K562 (cell line): Measurements from ENCODE around the gene KCNK6. TPM values are rescaled to one million over a fixed set of nuclear protein-coding genes. Genes with fewer than 3 reads are reported as not detected.
A peak's percentile ranks its signal among the peaks of the same experiment; 100 is the strongest.

Source experiments
- BHLHE40 ChIP-seq: IDR thresholded peaks from 2 replicates; pipeline ENCODE4 v1.6.1; 2011; ENCODE audit warnings: low read length, improper control_type of control experiment
- DPF2 ChIP-seq: fragments of 450-650 bp; IDR thresholded peaks from 2 replicates; pipeline ENCODE4 v1.6.1; 2016
- ELF2 ChIP-seq: fragments of 250-450 bp; sonication (Bioruptor Pico); IDR thresholded peaks from 2 replicates; pipeline ENCODE4 v1.5.0; 2021; ENCODE audit warnings: mild to moderate bottlenecking
- ETV6 ChIP-seq, 3 experiments: fragments of 150-350 bp in 1 of 3; sonication (generic) in 1 of 3; formaldehyde crosslinking in 1 of 3; IDR thresholded peaks; 2 replicates each; pipeline versions ENCODE4 v1.6.1 to v1.8.0; 2014 to 2022; ENCODE audit warnings: borderline replicate concordance in 2 of 3, low read depth in 2 of 3, antibody characterized with exemption in 1 of 3, low read length in 1 of 3, mild to moderate bottlenecking in 1 of 3, missing genetic modification reagents in 1 of 3
- FOXM1 ChIP-seq, 2 experiments: fragments of 450-650 bp in 1 of 2; sonication (generic) in 1 of 2; formaldehyde crosslinking in 1 of 2; IDR thresholded peaks; 2 replicates each; pipeline versions ENCODE4 v1.6.1 to v1.9.0; 2017 to 2022; ENCODE audit warnings: low read depth in 2 of 2, mild to moderate bottlenecking in 2 of 2, missing genetic modification reagents in 1 of 2, moderate library complexity in 1 of 2
- FOXP1 ChIP-seq: sonication (generic); formaldehyde crosslinking; IDR thresholded peaks from 2 replicates; pipeline ENCODE4 v1.8.0; 2022; ENCODE audit warnings: mild to moderate bottlenecking, missing genetic modification reagents
- HNRNPLL ChIP-seq: fragments of 200-400 bp; formaldehyde crosslinking; IDR thresholded peaks from 2 replicates; pipeline ENCODE4 v1.6.1; 2017; ENCODE audit warnings: low read length, low read depth, mild to moderate bottlenecking; ENCODE audit not compliant: poor library complexity, severe bottlenecking
- KDM4B ChIP-seq, 2 experiments: fragments of 450-650 bp in 1 of 2; sonication (generic) in 1 of 2; IDR thresholded peaks; 2 replicates each; pipeline ENCODE4 v1.6.1; 2016 to 2017; ENCODE audit warnings: borderline replicate concordance in 2 of 2, antibody characterized with exemption in 1 of 2, low read depth in 1 of 2, mild to moderate bottlenecking in 1 of 2
- RFX5 ChIP-seq: IDR thresholded peaks from 2 replicates; pipeline ENCODE4 v1.6.1; 2011; ENCODE audit warnings: low read depth, mild to moderate bottlenecking, improper control_type of control experiment, low read length
- SIX5 ChIP-seq, 2 experiments: IDR thresholded peaks; 2 replicates each; pipeline ENCODE4 v1.6.1; 2011; ENCODE audit warnings: low read length in 2 of 2, borderline replicate concordance in 1 of 2, low read depth in 1 of 2, mild to moderate bottlenecking in 1 of 2, moderate library complexity in 1 of 2; ENCODE audit not compliant: insufficient read depth in 1 of 2
- SMAD1 ChIP-seq: fragments of 150-350 bp; IDR thresholded peaks from 2 replicates; pipeline ENCODE4 v1.6.1; 2014; ENCODE audit warnings: low read length, low read depth; ENCODE audit not compliant: partially characterized antibody
- SRSF1 ChIP-seq: fragments of 200-400 bp; formaldehyde crosslinking; IDR thresholded peaks from 2 replicates; pipeline ENCODE4 v1.6.1; 2017; ENCODE audit warnings: mild to moderate bottlenecking, low read depth, low read length, moderate library complexity
- TRIM28 ChIP-seq: fragments of 450-650 bp; IDR thresholded peaks from 2 replicates; pipeline ENCODE4 v1.6.1; 2017
- TSC22D4 ChIP-seq: fragments of 450-650 bp; IDR thresholded peaks from 2 replicates; pipeline ENCODE4 v1.6.1; 2016; ENCODE audit warnings: missing genetic modification characterization, missing biosample characterization, control low read depth
- YBX1 ChIP-seq: fragments of 450-650 bp; IDR thresholded peaks from 2 replicates; pipeline ENCODE4 v1.7.1; 2016; ENCODE audit warnings: mild to moderate bottlenecking
- ZC3H4 ChIP-seq: sonication (generic); formaldehyde crosslinking; IDR thresholded peaks from 2 replicates; pipeline ENCODE4 v1.9.0; 2021; ENCODE audit warnings: missing genetic modification reagents, borderline replicate concordance
- ZNF384 ChIP-seq: IDR thresholded peaks from 2 replicates; pipeline ENCODE4 v1.6.1; 2012; ENCODE audit warnings: low read depth, low read length, improper control_type of control experiment
- ZNF583 ChIP-seq: fragments of 250-450 bp; sonication (Bioruptor Pico); IDR thresholded peaks from 2 replicates; pipeline ENCODE4 v1.4.0; 2020
- ZNF717 ChIP-seq: fragments of 250-450 bp; sonication (Bioruptor Pico); IDR thresholded peaks from 2 replicates; pipeline ENCODE4 v1.5.0; 2021
- ZZZ3 ChIP-seq: fragments of 450-650 bp; IDR thresholded peaks from 2 replicates; pipeline ENCODE4 v1.6.1; 2016; ENCODE audit warnings: antibody characterized with exemption, mild to moderate bottlenecking, moderate library complexity
- polyA plus RNA-seq, 8 experiments: library from polyadenylated mRNA; depleted of rRNA in 4 of 8; stranded (reverse) in 5 of 8; unstranded in 3 of 8; fragments of >200 nt; fragmentation: Nextera tagmentation in 2 of 8; fragmentation: Illumina TruSeq in 1 of 8; extraction: Ambion mirVana in 2 of 8; extraction: Trizol in 1 of 8; gene quantifications; 2 replicates each; pipeline versions ENCODE4 v1.2.1 to v1.2.3, GENCODE V29; 2011 to 2014; ENCODE audit warnings: inconsistent platforms in 1 of 8, missing spikeins in 1 of 8
- total RNA-seq, 7 experiments: library from RNA; depleted of rRNA in 6 of 7; stranded (reverse); fragments of >200 nt in 6 of 7; fragmentation: Illumina TruSeq in 2 of 7; extraction: Trizol in 2 of 7; gene quantifications; 2 replicates each; pipeline versions ENCODE4 v1.2.1 to v1.2.3, GENCODE V29; 2011 to 2021; ENCODE audit warnings: low replicate concordance in 1 of 7
- TF ChIP-seq, protein P1 (sequence below): sonication (generic); formaldehyde crosslinking; IDR thresholded peaks from 2 replicates; pipeline ENCODE4 v1.8.0; 2022; ENCODE audit warnings: mild to moderate bottlenecking, missing genetic modification reagents
- TF ChIP-seq, protein P2 (sequence below): fragments of 450-650 bp; IDR thresholded peaks from 2 replicates; pipeline ENCODE4 v1.6.1; 2016; ENCODE audit warnings: missing biosample characterization, missing genetic modification characterization
- TF ChIP-seq, protein P3 (sequence below): fragments of 450-650 bp; formaldehyde crosslinking; conservative IDR thresholded peaks from 2 replicates; pipeline ENCODE4 v1.4.0; 2022; ENCODE audit warnings: mild to moderate bottlenecking, missing genetic modification characterization

KCNK6 gene
- total and polyA plus RNA-seq, 9 of the 15 experiments (the other 6 are each of a cell fraction or from before 2014, with no cell fraction given), result 0.05 to 0.42 (median 0.15) TPM

DNA sequence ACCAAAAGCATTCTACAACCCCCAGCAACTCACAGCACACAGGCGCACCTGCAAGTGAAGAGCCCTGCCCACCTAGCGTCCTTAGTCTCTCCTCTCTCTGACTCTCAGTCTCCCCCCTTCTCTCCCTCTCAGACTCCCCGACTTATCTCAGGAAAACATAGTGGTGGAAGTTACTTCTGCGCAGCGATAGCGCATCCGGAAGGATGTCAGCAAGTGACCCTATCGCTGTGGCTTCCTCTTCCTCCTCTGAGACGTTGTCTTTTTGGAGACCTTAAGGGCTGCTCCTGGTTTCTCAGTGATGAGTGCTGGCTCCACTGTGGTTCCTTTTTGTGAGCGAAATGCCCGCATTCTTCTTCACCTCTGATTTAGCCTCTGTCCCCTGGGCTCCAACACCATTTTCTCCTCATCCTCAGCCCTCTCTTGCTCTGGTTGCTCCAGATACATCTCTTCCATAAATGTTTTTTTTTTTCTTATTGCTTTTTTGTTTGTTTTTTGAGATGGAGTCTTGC is 2.5 kb upstream of the KCNK6 start (continued):
- TF ChIP-seq, protein P1, sequence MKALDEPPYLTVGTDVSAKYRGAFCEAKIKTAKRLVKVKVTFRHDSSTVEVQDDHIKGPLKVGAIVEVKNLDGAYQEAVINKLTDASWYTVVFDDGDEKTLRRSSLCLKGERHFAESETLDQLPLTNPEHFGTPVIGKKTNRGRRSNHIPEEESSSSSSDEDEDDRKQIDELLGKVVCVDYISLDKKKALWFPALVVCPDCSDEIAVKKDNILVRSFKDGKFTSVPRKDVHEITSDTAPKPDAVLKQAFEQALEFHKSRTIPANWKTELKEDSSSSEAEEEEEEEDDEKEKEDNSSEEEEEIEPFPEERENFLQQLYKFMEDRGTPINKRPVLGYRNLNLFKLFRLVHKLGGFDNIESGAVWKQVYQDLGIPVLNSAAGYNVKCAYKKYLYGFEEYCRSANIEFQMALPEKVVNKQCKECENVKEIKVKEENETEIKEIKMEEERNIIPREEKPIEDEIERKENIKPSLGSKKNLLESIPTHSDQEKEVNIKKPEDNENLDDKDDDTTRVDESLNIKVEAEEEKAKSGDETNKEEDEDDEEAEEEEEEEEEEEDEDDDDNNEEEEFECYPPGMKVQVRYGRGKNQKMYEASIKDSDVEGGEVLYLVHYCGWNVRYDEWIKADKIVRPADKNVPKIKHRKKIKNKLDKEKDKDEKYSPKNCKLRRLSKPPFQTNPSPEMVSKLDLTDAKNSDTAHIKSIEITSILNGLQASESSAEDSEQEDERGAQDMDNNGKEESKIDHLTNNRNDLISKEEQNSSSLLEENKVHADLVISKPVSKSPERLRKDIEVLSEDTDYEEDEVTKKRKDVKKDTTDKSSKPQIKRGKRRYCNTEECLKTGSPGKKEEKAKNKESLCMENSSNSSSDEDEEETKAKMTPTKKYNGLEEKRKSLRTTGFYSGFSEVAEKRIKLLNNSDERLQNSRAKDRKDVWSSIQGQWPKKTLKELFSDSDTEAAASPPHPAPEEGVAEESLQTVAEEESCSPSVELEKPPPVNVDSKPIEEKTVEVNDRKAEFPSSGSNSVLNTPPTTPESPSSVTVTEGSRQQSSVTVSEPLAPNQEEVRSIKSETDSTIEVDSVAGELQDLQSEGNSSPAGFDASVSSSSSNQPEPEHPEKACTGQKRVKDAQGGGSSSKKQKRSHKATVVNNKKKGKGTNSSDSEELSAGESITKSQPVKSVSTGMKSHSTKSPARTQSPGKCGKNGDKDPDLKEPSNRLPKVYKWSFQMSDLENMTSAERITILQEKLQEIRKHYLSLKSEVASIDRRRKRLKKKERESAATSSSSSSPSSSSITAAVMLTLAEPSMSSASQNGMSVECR (CRISPR knock-in tag), result no peak
- no peak for TF ChIP-seq ZZZ3
- no peak for TF ChIP-seq ZC3H4
- peak; percentile 100 for TF ChIP-seq ETV6 (IDR thresholded peaks at IDR 0.05; ENCODE audit: borderline replicate concordance in 1 of 2, low read depth in 2 of 2, low read length in 1 of 2)
- TF ChIP-seq ETV6 (CRISPR knock-in tag; IDR thresholded peaks at IDR 0.05; ENCODE audit: borderline replicate concordance), result no peak
- TF ChIP-seq ZNF384, result no peak; the same call in 1 of the 2 replicates
- TF ChIP-seq RFX5, result no peak
- no peak for TF ChIP-seq SRSF1
- no peak for TF ChIP-seq ELF2 (CRISPR knock-in tag)
- TF ChIP-seq BHLHE40, result peak; percentile 73
- TF ChIP-seq SIX5 (IDR thresholded peaks at IDR 0.05; ENCODE audit: borderline replicate concordance in 1 of 2, insufficient read depth in 1 of 2, low read depth in 1 of 2, low read length in 2 of 2), result no peak
- TF ChIP-seq FOXM1 (IDR thresholded peaks at IDR 0.05; ENCODE audit: low read depth), result peak; percentile 94
- no peak for TF ChIP-seq FOXM1 (CRISPR knock-in tag; IDR thresholded peaks at IDR 0.05; ENCODE audit: low read depth)
- TF ChIP-seq, protein P2, sequence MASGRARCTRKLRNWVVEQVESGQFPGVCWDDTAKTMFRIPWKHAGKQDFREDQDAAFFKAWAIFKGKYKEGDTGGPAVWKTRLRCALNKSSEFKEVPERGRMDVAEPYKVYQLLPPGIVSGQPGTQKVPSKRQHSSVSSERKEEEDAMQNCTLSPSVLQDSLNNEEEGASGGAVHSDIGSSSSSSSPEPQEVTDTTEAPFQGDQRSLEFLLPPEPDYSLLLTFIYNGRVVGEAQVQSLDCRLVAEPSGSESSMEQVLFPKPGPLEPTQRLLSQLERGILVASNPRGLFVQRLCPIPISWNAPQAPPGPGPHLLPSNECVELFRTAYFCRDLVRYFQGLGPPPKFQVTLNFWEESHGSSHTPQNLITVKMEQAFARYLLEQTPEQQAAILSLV (tag), result no peak
- TF ChIP-seq KDM4B (IDR thresholded peaks at IDR 0.05; ENCODE audit: borderline replicate concordance in 2 of 2, low read depth in 1 of 2), result no peak; a peak in 1 of 4 replicates
- peak; percentile 82 for TF ChIP-seq HNRNPLL
- TF ChIP-seq, protein P3, sequence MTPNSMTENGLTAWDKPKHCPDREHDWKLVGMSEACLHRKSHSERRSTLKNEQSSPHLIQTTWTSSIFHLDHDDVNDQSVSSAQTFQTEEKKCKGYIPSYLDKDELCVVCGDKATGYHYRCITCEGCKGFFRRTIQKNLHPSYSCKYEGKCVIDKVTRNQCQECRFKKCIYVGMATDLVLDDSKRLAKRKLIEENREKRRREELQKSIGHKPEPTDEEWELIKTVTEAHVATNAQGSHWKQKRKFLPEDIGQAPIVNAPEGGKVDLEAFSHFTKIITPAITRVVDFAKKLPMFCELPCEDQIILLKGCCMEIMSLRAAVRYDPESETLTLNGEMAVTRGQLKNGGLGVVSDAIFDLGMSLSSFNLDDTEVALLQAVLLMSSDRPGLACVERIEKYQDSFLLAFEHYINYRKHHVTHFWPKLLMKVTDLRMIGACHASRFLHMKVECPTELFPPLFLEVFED, result 0 out of 2 replicates have a peak, but pooled peaks have one; percentile 51
- TF ChIP-seq YBX1, result no peak
- TF ChIP-seq TSC22D4 (tag), result no peak
- no peak for TF ChIP-seq ZNF583 (CRISPR knock-in tag)
- TF ChIP-seq TRIM28, result peak; percentile 85
- peak; percentile 99 for TF ChIP-seq DPF2
- TF ChIP-seq FOXP1 (CRISPR knock-in tag), result no peak
- peak; percentile 90 for TF ChIP-seq SMAD1
- TF ChIP-seq ZNF717 (CRISPR knock-in tag), result no peak
